GM12872 (cell line): ENCODE data around the gene PPFIBP2.

Experiments
- TF ChIP-seq, protein P1 (sequence below): IDR thresholded peaks from 3 replicates; pipeline ENCODE4 v1.5.1; 2011; ENCODE audit warnings: low read depth, mild to moderate bottlenecking, low read length, moderate library complexity; ENCODE audit not compliant: insufficient read depth

PPFIBP2 gene

DNA sequence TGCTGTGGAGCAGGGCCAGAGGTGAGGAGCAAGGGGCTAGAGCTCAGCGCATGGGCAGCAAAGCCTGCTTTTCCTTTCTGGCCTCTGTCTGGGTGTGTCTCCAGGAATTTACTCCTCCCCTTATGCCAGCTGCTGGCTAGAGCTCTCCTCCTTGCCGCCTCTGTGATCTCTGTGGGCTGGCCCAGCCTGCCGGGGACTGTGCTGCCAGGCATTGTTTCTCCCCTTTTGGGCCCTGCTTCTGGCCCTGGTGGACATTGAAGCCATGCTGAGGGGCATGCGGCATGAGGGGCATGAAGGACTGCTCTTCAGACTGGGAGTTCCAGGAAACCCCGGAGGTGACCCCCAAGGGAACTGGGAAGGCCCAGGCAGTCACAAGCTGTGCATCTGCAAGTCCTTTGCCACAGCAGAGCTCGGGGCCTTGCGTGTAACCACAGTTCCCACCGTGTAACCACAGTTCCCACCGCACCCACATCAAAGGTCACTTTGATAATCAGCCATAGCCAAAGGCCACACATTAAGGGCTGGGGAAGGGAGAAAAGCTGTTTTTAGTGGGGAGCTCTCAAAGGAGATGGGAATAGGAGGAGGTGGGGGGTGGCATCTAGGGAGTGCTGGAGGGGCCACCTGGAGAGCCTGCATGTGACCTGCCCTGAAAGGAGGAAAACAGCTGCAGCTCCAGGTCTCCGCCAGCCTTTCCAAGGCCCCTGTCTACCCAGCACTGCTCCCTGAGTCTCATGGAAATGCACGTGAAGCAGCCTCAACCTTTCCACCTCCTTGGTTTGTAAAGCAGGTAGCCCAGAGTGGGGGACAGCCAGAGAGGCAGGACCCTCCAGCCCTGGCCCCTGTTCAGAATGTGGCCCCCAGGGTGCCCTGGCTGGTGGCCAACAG, 62.3 kb downstream of the PPFIBP2 start:
- TF ChIP-seq, protein P1, sequence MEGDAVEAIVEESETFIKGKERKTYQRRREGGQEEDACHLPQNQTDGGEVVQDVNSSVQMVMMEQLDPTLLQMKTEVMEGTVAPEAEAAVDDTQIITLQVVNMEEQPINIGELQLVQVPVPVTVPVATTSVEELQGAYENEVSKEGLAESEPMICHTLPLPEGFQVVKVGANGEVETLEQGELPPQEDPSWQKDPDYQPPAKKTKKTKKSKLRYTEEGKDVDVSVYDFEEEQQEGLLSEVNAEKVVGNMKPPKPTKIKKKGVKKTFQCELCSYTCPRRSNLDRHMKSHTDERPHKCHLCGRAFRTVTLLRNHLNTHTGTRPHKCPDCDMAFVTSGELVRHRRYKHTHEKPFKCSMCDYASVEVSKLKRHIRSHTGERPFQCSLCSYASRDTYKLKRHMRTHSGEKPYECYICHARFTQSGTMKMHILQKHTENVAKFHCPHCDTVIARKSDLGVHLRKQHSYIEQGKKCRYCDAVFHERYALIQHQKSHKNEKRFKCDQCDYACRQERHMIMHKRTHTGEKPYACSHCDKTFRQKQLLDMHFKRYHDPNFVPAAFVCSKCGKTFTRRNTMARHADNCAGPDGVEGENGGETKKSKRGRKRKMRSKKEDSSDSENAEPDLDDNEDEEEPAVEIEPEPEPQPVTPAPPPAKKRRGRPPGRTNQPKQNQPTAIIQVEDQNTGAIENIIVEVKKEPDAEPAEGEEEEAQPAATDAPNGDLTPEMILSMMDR, result no peak

DNA sequence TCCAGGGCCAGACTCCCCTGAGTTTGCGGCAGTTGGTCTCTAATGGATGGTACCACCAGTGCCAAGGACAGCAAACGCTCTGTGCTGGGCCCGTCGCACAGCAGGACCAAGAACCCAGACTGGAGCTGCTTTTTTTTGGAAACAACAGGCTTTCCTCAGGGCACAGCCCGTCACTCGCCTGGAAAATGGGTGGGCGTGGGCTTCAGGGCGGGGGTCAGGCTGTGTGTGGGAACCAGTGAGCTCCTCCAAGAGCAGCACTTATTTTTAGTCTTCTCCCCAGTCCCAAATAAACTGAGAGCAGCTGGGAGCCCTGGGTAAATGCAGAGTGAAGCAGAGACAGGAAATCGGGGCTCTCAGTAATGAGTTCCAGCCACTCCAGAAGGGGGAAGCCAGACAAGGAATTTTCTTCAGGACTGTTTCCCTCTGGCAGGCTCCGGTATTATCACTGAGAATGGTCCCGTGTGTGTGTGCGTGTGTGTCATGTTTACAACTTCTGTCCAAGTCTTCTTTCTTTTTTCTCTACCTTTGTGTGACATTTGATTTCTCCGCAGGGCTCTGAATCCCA, 63.0 kb downstream of the PPFIBP2 start:
- TF ChIP-seq, protein P1, result no peak

DNA sequence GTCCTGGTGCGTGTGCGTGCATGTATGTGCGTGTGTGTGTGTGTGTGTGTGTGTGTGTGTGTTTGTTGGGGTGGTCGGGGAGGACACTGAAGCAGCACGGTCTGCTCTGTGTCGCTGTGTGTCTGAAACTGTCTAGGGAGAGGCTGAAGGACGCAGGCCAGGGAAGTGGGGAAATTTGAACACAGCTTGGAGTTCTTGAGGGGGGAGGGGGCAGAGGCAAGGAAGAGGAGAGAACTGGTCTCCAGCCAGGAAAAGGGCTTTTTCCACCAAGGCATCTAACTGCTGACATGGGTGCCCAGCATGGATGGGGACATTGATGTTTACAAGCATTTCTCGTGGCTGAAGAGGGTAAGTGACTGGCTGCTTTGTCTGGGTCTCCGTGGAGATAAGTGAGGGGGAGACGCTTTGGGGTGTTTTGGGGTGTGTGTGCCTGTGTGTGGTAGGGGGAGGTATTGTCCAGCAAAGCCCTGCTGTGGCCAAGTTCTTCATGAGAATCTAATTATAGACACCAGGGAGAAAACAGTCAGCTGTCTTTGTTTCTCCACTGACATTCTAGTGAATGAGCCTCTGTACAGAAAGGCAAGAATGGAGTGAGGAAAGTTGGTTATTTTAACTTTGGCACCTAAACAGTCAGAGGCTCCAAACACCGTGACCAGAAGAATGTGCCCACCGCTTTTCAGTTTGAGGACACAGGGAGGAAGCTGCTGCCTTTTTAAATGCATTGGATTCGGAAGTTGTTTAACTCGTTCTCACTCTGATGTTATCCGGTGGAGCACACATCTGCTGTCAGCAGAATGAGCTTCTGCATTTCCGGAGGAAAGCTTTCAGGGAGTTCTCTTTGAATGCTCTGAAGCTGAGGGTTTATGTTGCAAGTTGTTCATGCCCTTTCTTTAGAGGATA, 63.7 kb downstream of the PPFIBP2 start:
- TF ChIP-seq, protein P1, result no peak

DNA sequence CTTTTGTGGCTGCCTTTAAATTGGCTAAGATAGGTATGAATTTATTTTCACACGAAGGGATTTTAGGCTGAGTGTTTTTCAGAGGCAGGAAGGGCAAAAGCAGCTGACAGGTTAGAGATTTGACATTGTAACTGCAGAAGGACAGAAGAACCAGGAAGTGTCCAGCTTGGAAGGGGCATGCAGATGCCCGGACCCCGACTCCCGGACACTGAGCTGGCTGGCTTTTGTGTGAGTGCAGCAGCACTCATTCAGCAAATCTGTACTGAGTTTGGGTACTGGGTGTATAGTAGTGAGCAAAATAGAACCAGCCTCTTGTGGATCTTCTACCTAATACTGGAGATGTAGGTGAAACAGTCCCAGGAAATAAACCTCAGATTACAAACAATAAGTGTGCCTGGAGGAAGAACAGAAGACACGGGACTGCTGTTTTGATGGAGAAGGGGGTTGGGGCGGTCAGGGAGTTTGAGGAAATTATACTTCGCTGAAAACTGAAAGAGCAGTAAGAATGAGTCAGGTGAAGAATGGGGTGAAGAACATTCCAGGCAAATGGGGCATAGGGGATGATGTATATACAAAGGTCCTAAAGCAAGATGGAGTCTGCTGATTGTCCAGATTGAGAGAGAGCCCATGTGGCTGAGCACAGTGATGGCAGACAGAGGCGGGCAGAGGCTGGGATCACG, 64.6 kb downstream of the PPFIBP2 start:
- TF ChIP-seq, protein P1, result no peak

DNA sequence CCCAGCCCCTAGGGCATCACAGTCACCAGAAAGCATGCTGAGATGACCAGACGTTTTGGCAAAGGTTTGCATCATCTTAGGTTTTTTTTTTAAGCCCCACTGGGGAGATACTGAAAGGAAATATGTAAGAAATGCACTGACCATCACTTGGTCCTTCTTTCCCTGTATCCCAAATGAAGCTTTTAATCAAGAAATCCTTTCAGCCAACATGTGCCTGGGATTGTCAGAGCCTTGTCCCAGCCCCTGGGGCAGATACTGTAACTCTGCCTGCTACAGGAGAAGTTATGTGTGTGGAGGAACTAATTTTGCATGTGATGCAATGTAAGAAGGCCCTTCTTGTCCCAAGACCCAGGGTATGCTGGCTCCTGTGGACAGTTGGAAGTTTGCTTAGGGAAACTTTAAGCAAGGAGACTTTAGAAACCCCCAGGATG, 65.6 kb downstream of the PPFIBP2 start:
- TF ChIP-seq, protein P1, result no peak

DNA sequence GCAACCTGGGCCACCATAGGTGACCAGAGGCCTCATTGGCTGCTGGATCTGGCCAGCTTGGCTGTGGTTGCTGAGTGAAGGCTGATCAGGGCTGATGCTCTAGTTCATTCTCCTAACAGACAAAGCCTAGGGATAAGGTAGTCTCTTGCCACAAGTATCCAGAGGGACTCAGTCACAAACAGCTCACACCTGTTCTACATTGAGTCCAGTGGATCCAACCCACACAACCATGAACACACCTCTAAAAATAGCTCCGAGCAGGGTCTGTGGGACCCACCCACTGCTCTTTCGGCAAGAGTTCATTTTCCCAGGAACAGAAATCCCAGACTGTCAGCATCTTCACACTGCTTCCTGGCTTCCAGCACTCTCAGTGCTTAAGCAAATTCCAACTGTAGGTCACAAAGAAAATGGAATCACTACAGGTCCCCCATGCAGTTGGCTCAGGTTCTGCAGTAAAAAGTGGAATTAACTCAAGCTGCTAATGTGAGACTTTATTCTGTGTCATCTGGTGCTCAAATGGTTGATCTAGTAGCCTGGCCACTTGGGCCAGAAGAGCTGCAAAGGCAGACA, 67.3 kb downstream of the PPFIBP2 start:
- TF ChIP-seq, protein P1, result no peak
